PC-3 (cell line): ENCODE results near the gene CASKIN2. TPM values are rescaled to one million over a fixed set of nuclear protein-coding genes. Genes with fewer than 3 reads are reported as not detected.

Experiments
- ATAC-seq: fragments of 200-7000 bp; cut with Tn5 transposase; 2 replicates; pipeline ENCODE4 v1.9.1; 2020; ENCODE audit warnings: mild to moderate bottlenecking, moderate library complexity
- BruUV-seq: library from RNA; stranded (reverse); fragments of 400-500 nt; replicated peaks from 2 replicates; lab custom pipeline; 2021; lab: Mats Ljungman, UMichigan
- CTCF ChIA-PET: fragments of 300-600 bp; sonication (Branson Sonifier 250); formaldehyde crosslinking; loops from one replicate; lab custom pipeline; 2022; ENCODE audit warnings: antibody characterized with exemption; lab: Charles Lee
- POLR2A ChIA-PET: fragments of 300-600 bp; sonication (Branson Sonifier 250); formaldehyde crosslinking; loops from one replicate; lab custom pipeline; 2022; ENCODE audit warnings: antibody characterized with exemption; ENCODE audit not compliant: unreplicated experiment; lab: Charles Lee
- DNase-seq: peaks from one replicate; pipeline ENCODE4 v3.0.0-alpha.2; 2015
- H2AFZ ChIP-seq: fragments of 300-600 bp; sonication (generic); 2 replicates; pipeline ENCODE4 v1.6.0; 2016; ENCODE audit warnings: antibody characterized with exemption, low read length
- H3F3A ChIP-seq: fragments of 300-600 bp; sonication (generic); one replicate; pipeline ENCODE4 v1.6.0; 2017; ENCODE audit warnings: antibody characterized with exemption, low read length, control low read depth, mild to moderate bottlenecking; ENCODE audit not compliant: unreplicated experiment
- H3K27ac ChIP-seq: fragments of 300-600 bp; sonication (generic); 2 replicates; pipeline ENCODE4 v1.5.1; 2016; ENCODE audit warnings: mild to moderate bottlenecking, low read length
- H3K27me3 ChIP-seq: fragments of 300-600 bp; sonication (generic); 2 replicates; pipeline ENCODE4 v1.6.1; 2016; ENCODE audit warnings: low read length, mixed read lengths
- H3K36me3 ChIP-seq: fragments of 300-600 bp; sonication (generic); 2 replicates; pipeline ENCODE4 v1.6.1; 2016; ENCODE audit warnings: low read depth, mixed run types, low read length, mixed read lengths
- H3K4me1 ChIP-seq: fragments of 300-600 bp; sonication (generic); 2 replicates; pipeline ENCODE4 v1.5.1; 2016; ENCODE audit warnings: low read length; ENCODE audit not compliant: insufficient read depth
- H3K4me2 ChIP-seq: fragments of 300-600 bp; sonication (generic); 2 replicates; pipeline ENCODE4 v1.6.0; 2016; ENCODE audit warnings: low read length
- H3K4me3 ChIP-seq: fragments of 300-600 bp; sonication (generic); 2 replicates; pipeline ENCODE4 v1.5.1; 2016; ENCODE audit warnings: mild to moderate bottlenecking, low read length, mixed read lengths
- H3K79me2 ChIP-seq: fragments of 300-600 bp; sonication (generic); 2 replicates; pipeline ENCODE4 v1.6.1; 2017; ENCODE audit warnings: low read length, mixed read lengths
- H3K9ac ChIP-seq: fragments of 300-600 bp; sonication (generic); 2 replicates; pipeline ENCODE4 v1.6.0; 2016; ENCODE audit warnings: mild to moderate bottlenecking, low read length
- H3K9me2 ChIP-seq: fragments of 300-600 bp; sonication (generic); replicated peaks from 2 replicates; pipeline ENCODE4 v1.6.1; 2016; ENCODE audit warnings: mixed run types, low read length, mixed read lengths
- H3K9me3 ChIP-seq: fragments of 300-600 bp; sonication (generic); 2 replicates; pipeline ENCODE4 v1.6.1; 2016; ENCODE audit warnings: low read length, mixed read lengths
- H4K20me1 ChIP-seq: fragments of 300-600 bp; sonication (generic); 2 replicates; pipeline ENCODE4 v1.6.1; 2016; ENCODE audit warnings: low read length, mixed read lengths
- EZH2 ChIP-seq: fragments of 300-600 bp; sonication (generic); IDR thresholded peaks from one replicate; pipeline ENCODE4 v1.6.1; 2017; ENCODE audit warnings: antibody characterized with exemption, mild to moderate bottlenecking, low read length; ENCODE audit not compliant: unreplicated experiment
- EZH2phosphoT487 ChIP-seq: fragments of 300-600 bp; sonication (generic); IDR thresholded peaks from 2 replicates; pipeline ENCODE4 v1.6.1; 2018; ENCODE audit warnings: mild to moderate bottlenecking, antibody characterized with exemption, low read length, borderline replicate concordance
- intact Hi-C: fragments of 100-400 bp; cut with micrococcal nuclease; formaldehyde crosslinking; loops from 2 replicates; pipeline ENCODE4 v1.9.0; 2023
- total RNA-seq: library from RNA; depleted of rRNA; stranded (reverse); fragments of >200 nt; gene quantifications from 2 replicates; pipeline ENCODE4 v1.2.3, GENCODE V29; 2014
- TF ChIP-seq, protein P1 (sequence below): fragments of 300-600 bp; sonication (generic); conservative IDR thresholded peaks from 2 replicates; pipeline ENCODE4 v1.5.1; 2017; ENCODE audit warnings: antibody characterized with exemption, low read depth, mild to moderate bottlenecking, low read length

Gene CASKIN2
- total RNA-seq, 1 experiment from 2014 or later: 22.0 TPM

- no peaks in the 10 kb centered on the region for H3K9me2 ChIP-seq
- peaks cover 38% of the 10 kb centered on the region for H3K4me1 ChIP-seq
- no peak overlapping the region for H3K9ac ChIP-seq
- H4K20me1 ChIP-seq: no peaks in the 10 kb centered on the region
- peak overlapping the region; percentile 82 for H3K27ac ChIP-seq
- BruUV-seq: no TSS peak
- H2AFZ ChIP-seq: no peak overlapping the region
- peak overlapping the region; percentile 78 for H3K4me2 ChIP-seq
- H3K9me3 ChIP-seq: no peaks in the 10 kb centered on the region
- intact Hi-C loops: no loop called here
- TF ChIP-seq EZH2: no peak
- TF ChIP-seq, protein P1, sequence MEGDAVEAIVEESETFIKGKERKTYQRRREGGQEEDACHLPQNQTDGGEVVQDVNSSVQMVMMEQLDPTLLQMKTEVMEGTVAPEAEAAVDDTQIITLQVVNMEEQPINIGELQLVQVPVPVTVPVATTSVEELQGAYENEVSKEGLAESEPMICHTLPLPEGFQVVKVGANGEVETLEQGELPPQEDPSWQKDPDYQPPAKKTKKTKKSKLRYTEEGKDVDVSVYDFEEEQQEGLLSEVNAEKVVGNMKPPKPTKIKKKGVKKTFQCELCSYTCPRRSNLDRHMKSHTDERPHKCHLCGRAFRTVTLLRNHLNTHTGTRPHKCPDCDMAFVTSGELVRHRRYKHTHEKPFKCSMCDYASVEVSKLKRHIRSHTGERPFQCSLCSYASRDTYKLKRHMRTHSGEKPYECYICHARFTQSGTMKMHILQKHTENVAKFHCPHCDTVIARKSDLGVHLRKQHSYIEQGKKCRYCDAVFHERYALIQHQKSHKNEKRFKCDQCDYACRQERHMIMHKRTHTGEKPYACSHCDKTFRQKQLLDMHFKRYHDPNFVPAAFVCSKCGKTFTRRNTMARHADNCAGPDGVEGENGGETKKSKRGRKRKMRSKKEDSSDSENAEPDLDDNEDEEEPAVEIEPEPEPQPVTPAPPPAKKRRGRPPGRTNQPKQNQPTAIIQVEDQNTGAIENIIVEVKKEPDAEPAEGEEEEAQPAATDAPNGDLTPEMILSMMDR: no peak
- no peak for TF ChIP-seq EZH2phosphoT487
- DNase-seq: no peak
- POLR2A ChIA-PET: interaction anchor here (0.6 kb wide), 1 partner anchor 67 kb away, joined by 5 read pairs; no protein-coding TSS in a partner anchor
- CTCF ChIA-PET: no interaction called here
- ATAC-seq: no peak
- no peaks in the 10 kb centered on the region for H3K27me3 ChIP-seq
- no peak overlapping the region for H3K4me3 ChIP-seq
- H3K36me3 ChIP-seq: no peaks in the 10 kb centered on the region
- H3K79me2 ChIP-seq: peaks cover 25% of the 10 kb centered on the region
- H3F3A ChIP-seq: no peaks in the 10 kb centered on the region
Measured at GRCh38 chr17:75460295-75460694, 55.0 kb downstream of the CASKIN2 start.

- ChIA-PET CTCF (no interaction called here), POLR2A (interaction anchor here (0.6 to 0.7 kb wide), 2 partner anchors 66 to 401 kb away, joined by 5 to 6 read pairs; no protein-coding TSS in a partner anchor)
- Histone ChIP-seq H3K36me3 (no peaks in the 10 kb centered on the region), H3K9me3 (no peaks in the 10 kb centered on the region), H3K4me1 (peaks cover 38% of the 10 kb centered on the region), H3K27ac (peak overlapping the region; percentile 82), H2AFZ (peak overlapping the region; percentile 13), H3K9ac (peak overlapping the region; percentile 30), H3K27me3 (no peaks in the 10 kb centered on the region), H3K79me2 (peaks cover 25% of the 10 kb centered on the region), H3K4me2 (peak overlapping the region; percentile 78), H3K9me2 (no peaks in the 10 kb centered on the region), H4K20me1 (no peaks in the 10 kb centered on the region), H3K4me3 (peak overlapping the region; percentile 43), H3F3A (no peaks in the 10 kb centered on the region)
- ATAC-seq: peak; percentile 49
- TF ChIP-seq EZH2phosphoT487: no peak
- TF ChIP-seq, protein P1: no peak
- TF ChIP-seq EZH2: no peak
- DNase-seq: peak; percentile 85
- intact Hi-C loops: loop anchor here (5.0 kb wide), 1 partner anchor 58 kb away; the partner anchor contains the start of genes CASKIN2 and TSEN54
- no TSS peak for BruUV-seq
Measured at GRCh38 chr17:75459590-75460267, 55.6 kb downstream of the CASKIN2 start.

- BruUV-seq: no TSS peak
- no peaks in the 10 kb centered on the region for H3K9me3 ChIP-seq
- ATAC-seq (no peak), DNase-seq (no peak)
- no peak for TF ChIP-seq EZH2phosphoT487
- TF ChIP-seq EZH2: no peak
- TF ChIP-seq, protein P1: no peak
- ChIA-PET CTCF (no interaction called here), POLR2A (interaction anchor here (0.7 kb wide), 1 partner anchor 401 kb away, joined by 6 read pairs; no protein-coding TSS in a partner anchor)
- H3K4me1 ChIP-seq: peaks cover 38% of the 10 kb centered on the region
- no peaks in the 10 kb centered on the region for H3K9me2 ChIP-seq
- peak overlapping the region; percentile 78 for H3K4me2 ChIP-seq
- intact Hi-C loops: loop anchor here (5.0 kb wide), 1 partner anchor 58 kb away; the partner anchor contains the start of genes CASKIN2 and TSEN54
- H3K36me3 ChIP-seq: no peaks in the 10 kb centered on the region
- no peaks in the 10 kb centered on the region for H3F3A ChIP-seq
- H4K20me1 ChIP-seq: no peaks in the 10 kb centered on the region
- peak overlapping the region; percentile 82 for H3K27ac ChIP-seq
- H3K4me3 ChIP-seq: peak overlapping the region; percentile 43
- peak overlapping the region; percentile 30 for H3K9ac ChIP-seq
- peak overlapping the region; percentile 13; the same call in 1 of the 2 replicates for H2AFZ ChIP-seq
- peaks cover 25% of the 10 kb centered on the region for H3K79me2 ChIP-seq
- no peaks in the 10 kb centered on the region for H3K27me3 ChIP-seq
Measured at GRCh38 chr17:75459246-75459589, 56.1 kb downstream of the CASKIN2 start.
